Endothelial cell of umbilical vein (primary cell): ENCODE data around the gene C16orf82. TPM values are rescaled to one million over a fixed set of nuclear protein-coding genes. Genes with fewer than 3 reads are reported as not detected.

ENCODE experiments used
- BruUV-seq: library from RNA; stranded (reverse); fragments of 400-500 nt; replicated peaks from 2 replicates; lab custom pipeline; 2021; lab: Mats Ljungman, UMichigan
- CTCF ChIA-PET: fragments of 300-600, 350-600 bp; sonication (Branson Sonifier 250); formaldehyde crosslinking; loops from one replicate; lab custom pipeline; 2021; ENCODE audit warnings: antibody characterized with exemption, inconsistent platforms; lab: Charles Lee
- POLR2A ChIA-PET: fragments of 300-600, 350-600 bp; sonication (Branson Sonifier 250); formaldehyde crosslinking; loops from one replicate; lab custom pipeline; 2021; ENCODE audit warnings: antibody characterized with exemption, inconsistent platforms; lab: Charles Lee
- DNase-seq: peaks from one replicate; pipeline ENCODE4 v3.0.0-alpha.2; 2011; ENCODE audit warnings: low read depth, low spot score
- FAIRE-seq: peaks from 2 replicates; lab custom pipeline; 2011; peaks lifted over from hg19 to GRCh38; lab: Jason Lieb, UNC
- H2AFZ ChIP-seq: 2 replicates; pipeline ENCODE4 v1.6.0; 2012; ENCODE audit warnings: low read depth, low read length, control low read depth, inconsistent platforms
- H3K27ac ChIP-seq: 2 replicates; pipeline ENCODE4 v1.5.1; 2011; ENCODE audit warnings: low read depth, mild to moderate bottlenecking, control low read depth, low read length, moderate library complexity; ENCODE audit not compliant: insufficient read depth
- H3K27me3 ChIP-seq, 2 experiments: 2 replicates each; pipeline versions ENCODE4 v1.6.0 to v1.6.1; 2011; ENCODE audit warnings: low read length in 2 of 2, mixed read lengths in 1 of 2; ENCODE audit not compliant: control insufficient read depth in 2 of 2, insufficient read depth in 2 of 2
- H3K36me3 ChIP-seq, 2 experiments: 2 replicates in 1 of 2; 3 replicates in 1 of 2; pipeline ENCODE4 v1.5.1; 2011; ENCODE audit warnings: low read length in 2 of 2, mild to moderate bottlenecking in 1 of 2, moderate library complexity in 1 of 2; ENCODE audit not compliant: control insufficient read depth in 2 of 2, insufficient read depth in 2 of 2; ENCODE audit errors: extremely low read depth in 1 of 2
- H3K4me1 ChIP-seq: 3 replicates; pipeline ENCODE4 v1.5.1; 2011; ENCODE audit warnings: mild to moderate bottlenecking, low read length; ENCODE audit not compliant: control insufficient read depth, insufficient read depth; ENCODE audit errors: extremely low read depth
- H3K4me2 ChIP-seq: 2 replicates; pipeline ENCODE4 v1.6.1; 2011; ENCODE audit warnings: low read length, control low read depth, mixed read lengths; ENCODE audit not compliant: insufficient read depth
- H3K4me3 ChIP-seq, 3 experiments: fragments of 200-600 bp in 1 of 3; sonication (generic), shearing (Covaris generic) in 1 of 3; replicated peaks in 1 of 3; 2 replicates each; pipeline ENCODE4 v1.5.1; 2011 to 2016; ENCODE audit warnings: control low read depth in 3 of 3, low read length in 3 of 3, mild to moderate bottlenecking in 2 of 3, inconsistent platforms in 1 of 3, low read depth in 1 of 3, moderate library complexity in 1 of 3; ENCODE audit not compliant: insufficient read depth in 1 of 3
- H3K79me2 ChIP-seq: 2 replicates; pipeline ENCODE4 v1.6.0; 2012; ENCODE audit warnings: low read length, inconsistent platforms; ENCODE audit not compliant: control insufficient read depth, insufficient read depth
- H3K9ac ChIP-seq: replicated peaks from 2 replicates; pipeline ENCODE3; 2011; ENCODE audit warnings: low read length, control low read depth; ENCODE audit not compliant: insufficient read depth; ENCODE audit errors: extremely low read depth
- H3K9me1 ChIP-seq: replicated peaks from 3 replicates; pipeline ENCODE4 v1.6.0; 2011; ENCODE audit warnings: mild to moderate bottlenecking, low read length; ENCODE audit not compliant: control insufficient read depth, insufficient read depth; ENCODE audit errors: extremely low read depth
- H3K9me3 ChIP-seq: replicated peaks from 2 replicates; pipeline ENCODE4 v1.5.1; 2012; ENCODE audit warnings: low read length, inconsistent platforms; ENCODE audit not compliant: control insufficient read depth, insufficient read depth
- H4K20me1 ChIP-seq: replicated peaks from 2 replicates; pipeline ENCODE3; 2011; ENCODE audit warnings: mild to moderate bottlenecking, low read length; ENCODE audit not compliant: control insufficient read depth, insufficient read depth; ENCODE audit errors: extremely low read depth
- EZH2 ChIP-seq: IDR thresholded peaks from 2 replicates; pipeline ENCODE4 v1.6.1; 2012; ENCODE audit warnings: borderline replicate concordance, low read depth, mild to moderate bottlenecking, moderate library complexity, low read length, inconsistent platforms; ENCODE audit not compliant: severe bottlenecking
- FOS ChIP-seq: IDR thresholded peaks from 2 replicates; pipeline ENCODE4 v1.6.1; 2011; ENCODE audit warnings: mild to moderate bottlenecking, low read length, moderate library complexity, borderline replicate concordance; ENCODE audit not compliant: insufficient read depth
- GATA2 ChIP-seq: IDR thresholded peaks from 2 replicates; pipeline ENCODE4 v1.7.0; 2011; ENCODE audit warnings: low read depth, mild to moderate bottlenecking, moderate library complexity, mixed read lengths, low read length; ENCODE audit not compliant: insufficient read length, insufficient read depth
- JUN ChIP-seq: IDR thresholded peaks from 2 replicates; pipeline ENCODE4 v1.6.1; 2011; ENCODE audit warnings: borderline replicate concordance, low read depth; ENCODE audit not compliant: insufficient read length, insufficient read depth
- MYC ChIP-seq: IDR thresholded peaks from one replicate; pipeline ENCODE4 v1.6.1; 2011; ENCODE audit warnings: mild to moderate bottlenecking, low read depth, low read length
- POLR2A ChIP-seq: IDR thresholded peaks from 2 replicates; pipeline ENCODE4 v1.6.1; 2012; ENCODE audit warnings: low read depth, mild to moderate bottlenecking, control low read depth, low read length
- POLR2AphosphoS5 ChIP-seq: IDR thresholded peaks from 2 replicates; pipeline ENCODE4 v1.6.1; 2012; ENCODE audit warnings: low read depth, mild to moderate bottlenecking, control low read depth, low read length, moderate library complexity; ENCODE audit not compliant: insufficient read depth
- dilution Hi-C: fragments of 300-500 bp; cut with MboI; formaldehyde crosslinking; loops from one replicate; pipeline ENCODE4 v1.15.0; 2019; ENCODE audit warnings: low sequenced_read_pairs; ENCODE audit not compliant: extremely low pct_ligation_motif_present
- intact Hi-C: fragments of 100-400 bp; cut with micrococcal nuclease; formaldehyde crosslinking; loops from one replicate; pipeline ENCODE4 v1.10.0; 2022
- polyA plus RNA-seq, 4 experiments: library from polyadenylated mRNA; depleted of rRNA in 3 of 4; stranded (reverse) in 3 of 4; unstranded in 1 of 4; fragments of >200 nt; gene quantifications; 2 replicates each; pipeline versions ENCODE4 v1.2.1 to v1.2.3, GENCODE V29; 2011 to 2012; ENCODE audit warnings: missing spikeins in 1 of 4
- total RNA-seq: library from RNA; stranded (reverse); gene quantifications from 2 replicates; pipeline ENCODE4 v1.2.3, GENCODE V29; 2021
- TF ChIP-seq, protein P1 (sequence below): IDR thresholded peaks from 2 replicates; pipeline ENCODE4 v1.6.1; 2011; ENCODE audit not compliant: insufficient read depth, insufficient read length
- TF ChIP-seq, protein P2 (sequence below), 2 donors: IDR thresholded peaks; 1 replicate in 1 of 2; 2 replicates in 1 of 2; pipeline ENCODE4 v1.5.1; 2011; ENCODE audit warnings: low read length in 2 of 2, mild to moderate bottlenecking in 2 of 2, moderate library complexity in 2 of 2, control low read depth in 1 of 2, inconsistent platforms in 1 of 2, low read depth in 1 of 2; ENCODE audit not compliant: insufficient read depth in 1 of 2; ENCODE audit errors: extremely low read depth in 1 of 2

Gene C16orf82
- total and polyA plus RNA-seq, 2 donors (not counting 3 experiments of a cell fraction or from before 2014, with no cell fraction given) = not detected

DNA sequence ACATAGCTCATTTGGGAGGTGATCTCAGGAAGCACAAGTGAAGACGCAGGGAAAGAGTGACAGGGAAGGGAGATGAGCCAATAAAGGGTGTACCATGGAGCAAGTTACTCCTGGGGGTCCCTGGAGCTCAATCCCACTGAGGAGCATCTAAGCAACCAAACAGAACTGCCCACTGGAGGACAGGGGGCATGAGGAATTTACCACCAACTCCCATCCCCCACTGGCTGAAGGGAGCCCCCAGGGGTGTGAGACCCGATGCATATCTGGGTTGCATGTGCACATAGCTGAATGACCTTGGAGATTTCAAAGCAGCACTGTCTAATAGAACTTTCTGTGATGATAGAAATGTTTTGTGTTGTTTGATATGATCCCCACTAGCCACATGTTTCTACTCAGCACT, 29.6 kb downstream of the C16orf82 start:
- Histone ChIP-seq H2AFZ (no peak overlapping the region), H3K4me1 (no peaks in the 10 kb centered on the region), H3K4me2 (no peak overlapping the region), H4K20me1 (no peaks in the 10 kb centered on the region), H3K9me1 (no peaks in the 10 kb centered on the region), H3K27me3 (no peaks in the 10 kb centered on the region), H3K79me2 (no peaks in the 10 kb centered on the region), H3K4me3 (no peak overlapping the region), H3K9ac (no peak overlapping the region), H3K9me3 (no peaks in the 10 kb centered on the region), H3K36me3 (no peaks in the 10 kb centered on the region), H3K27ac (no peak overlapping the region)
- ChIA-PET CTCF (interaction anchor here (0.8 kb wide), 1 partner anchor 14 kb away, joined by 3 read pairs; no protein-coding TSS in a partner anchor), POLR2A (no interaction called here)
- BruUV-seq = no TSS peak
- DNase-seq (no peak), FAIRE-seq (no peak)
- intact Hi-C loops (no loop called here), dilution Hi-C loops (no loop called here)
- TF ChIP-seq JUN (no peak), GATA2 (no peak), EZH2 (no peak), POLR2A (no peak), POLR2AphosphoS5 (no peak), MYC (no peak), FOS (no peak)
- TF ChIP-seq, protein P1, sequence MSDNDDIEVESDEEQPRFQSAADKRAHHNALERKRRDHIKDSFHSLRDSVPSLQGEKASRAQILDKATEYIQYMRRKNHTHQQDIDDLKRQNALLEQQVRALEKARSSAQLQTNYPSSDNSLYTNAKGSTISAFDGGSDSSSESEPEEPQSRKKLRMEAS = no peak
- TF ChIP-seq, protein P2, sequence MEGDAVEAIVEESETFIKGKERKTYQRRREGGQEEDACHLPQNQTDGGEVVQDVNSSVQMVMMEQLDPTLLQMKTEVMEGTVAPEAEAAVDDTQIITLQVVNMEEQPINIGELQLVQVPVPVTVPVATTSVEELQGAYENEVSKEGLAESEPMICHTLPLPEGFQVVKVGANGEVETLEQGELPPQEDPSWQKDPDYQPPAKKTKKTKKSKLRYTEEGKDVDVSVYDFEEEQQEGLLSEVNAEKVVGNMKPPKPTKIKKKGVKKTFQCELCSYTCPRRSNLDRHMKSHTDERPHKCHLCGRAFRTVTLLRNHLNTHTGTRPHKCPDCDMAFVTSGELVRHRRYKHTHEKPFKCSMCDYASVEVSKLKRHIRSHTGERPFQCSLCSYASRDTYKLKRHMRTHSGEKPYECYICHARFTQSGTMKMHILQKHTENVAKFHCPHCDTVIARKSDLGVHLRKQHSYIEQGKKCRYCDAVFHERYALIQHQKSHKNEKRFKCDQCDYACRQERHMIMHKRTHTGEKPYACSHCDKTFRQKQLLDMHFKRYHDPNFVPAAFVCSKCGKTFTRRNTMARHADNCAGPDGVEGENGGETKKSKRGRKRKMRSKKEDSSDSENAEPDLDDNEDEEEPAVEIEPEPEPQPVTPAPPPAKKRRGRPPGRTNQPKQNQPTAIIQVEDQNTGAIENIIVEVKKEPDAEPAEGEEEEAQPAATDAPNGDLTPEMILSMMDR (IDR thresholded peaks at IDR 0.05; ENCODE audit: extremely low read depth in 1 of 2, insufficient read depth in 1 of 2, low read depth in 1 of 2, low read length in 2 of 2) = no peak
